Tibial nerve (tissue), 4 donors: ENCODE data around the gene PLD5. TPM values are rescaled to one million over a fixed set of nuclear protein-coding genes. Genes with fewer than 3 reads are reported as not detected.
"Not testable (repeated sequence)": the region's sequence is repeated elsewhere in the genome, so short reads cannot be mapped to it uniquely, and the experiment has no call there.

ENCODE experiments used
- DNase-seq, 2 donors: peaks; one replicate each; pipeline ENCODE4 v3.0.0-alpha.2; 2019; ENCODE audit warnings: low spot score in 2 of 2
- H3K27ac ChIP-seq, 4 donors: fragments of 200-600 bp; sonication (generic) in 3 of 4; one replicate each; pipeline ENCODE4 v1.5.1; 2017 to 2019; ENCODE audit warnings: mild to moderate bottlenecking in 1 of 4
- H3K27me3 ChIP-seq, 2 donors: fragments of 200-600 bp; sonication (generic) in 1 of 2; one replicate each; pipeline versions ENCODE4 v1.5.1 to v1.6.0; 2017 to 2019
- H3K36me3 ChIP-seq, 3 donors: fragments of 200-600 bp; sonication (generic); one replicate each; pipeline ENCODE4 v1.5.1; 2018 to 2019
- H3K4me1 ChIP-seq, 4 donors: fragments of 200-600 bp; sonication (generic) in 3 of 4; one replicate each; pipeline ENCODE4 v1.5.1; 2017 to 2019
- H3K4me3 ChIP-seq, 4 donors: fragments of 200-600 bp; sonication (generic) in 3 of 4; one replicate each; pipeline ENCODE4 v1.5.1; 2017 to 2019; ENCODE audit warnings: mild to moderate bottlenecking in 1 of 4, moderate library complexity in 1 of 4
- H3K9me3 ChIP-seq, 4 donors: fragments of 200-600 bp; sonication (generic) in 3 of 4; one replicate each; pipeline ENCODE4 v1.5.1; 2017 to 2019
- CTCF ChIP-seq, 5 experiments: fragments of 200-600 bp in 3 of 5; fragments of 450-650 bp in 2 of 5; sonication (generic) in 3 of 5; IDR thresholded peaks; one replicate each; pipeline ENCODE4 v1.5.1; 2016 to 2019; ENCODE audit warnings: antibody characterized with exemption in 5 of 5, mild to moderate bottlenecking in 3 of 5, moderate library complexity in 2 of 5
- EP300 ChIP-seq, 2 donors: sonication (generic); formaldehyde crosslinking; IDR thresholded peaks; one replicate each; pipeline ENCODE4 v1.6.1; 2017; ENCODE audit warnings: antibody characterized with exemption in 2 of 2, mild to moderate bottlenecking in 1 of 2
- POLR2A ChIP-seq, 2 donors: fragments of 450-650 bp; IDR thresholded peaks; one replicate each; pipeline ENCODE4 v1.6.1; 2017; ENCODE audit warnings: antibody characterized with exemption in 2 of 2, mild to moderate bottlenecking in 2 of 2, moderate library complexity in 2 of 2
- WGBS, 2 donors: methylation state at CpG; one replicate each; pipeline ENCODE4 v1.1.5; 2018; 5-methylcytosine and 5-hydroxymethylcytosine counted together
- total RNA-seq, 4 donors: library from RNA; depleted of rRNA; stranded (reverse); fragments of >200 nt; gene quantifications; one replicate each; pipeline ENCODE4 v1.1.0, GENCODE V29; 2016

The PLD5 gene
- total RNA-seq, 4 donors from 2014 or later = 0.21 to 0.59 TPM; not detected in 2

GRCh38 chr1:242468784-242469183 lies 55.7 kb downstream of the PLD5 start:
- Histone ChIP-seq H3K4me3 (no peak overlapping the region), H3K27ac (no peak overlapping the region), H3K9me3 (no peaks in the 10 kb centered on the region), H3K36me3 (no peaks in the 10 kb centered on the region), H3K27me3 (no peaks in the 10 kb centered on the region), H3K4me1 (no peaks in the 10 kb centered on the region)
- no peak for DNase-seq
- TF ChIP-seq CTCF (IDR thresholded peaks at IDR 0.05) (no peak), POLR2A (IDR thresholded peaks at IDR 0.05) (no peak), EP300 (IDR thresholded peaks at IDR 0.05) (no peak)
- WGBS, 2 donors = 43 to 47% methylated on average over 4 of the region's 4 CpGs

GRCh38 chr1:242467556-242468145 lies 56.8 kb downstream of the PLD5 start:
- Histone ChIP-seq H3K4me1 (no peaks in the 10 kb centered on the region), H3K4me3 (no peak overlapping the region), H3K27ac (no peak overlapping the region), H3K9me3 (no peaks in the 10 kb centered on the region), H3K36me3 (no peaks in the 10 kb centered on the region), H3K27me3 (no peaks in the 10 kb centered on the region)
- no peak for TF ChIP-seq POLR2A (IDR thresholded peaks at IDR 0.05)
- TF ChIP-seq CTCF (IDR thresholded peaks at IDR 0.05) = peak; percentile 34 to 57 (median 46)
- 12 to 16% methylated on average over 4 of the region's 4 CpGs for WGBS, 2 donors
- peak in 1 of 2 donors; percentile 64 for DNase-seq

GRCh38 chr1:242462867-242463266 lies 61.6 kb downstream of the PLD5 start:
- 92 to 94% methylated on average over 7 of the region's 7 CpGs for WGBS, 2 donors
- H3K27me3 ChIP-seq = no peaks in the 10 kb centered on the region
- no peaks in the 10 kb centered on the region for H3K4me1 ChIP-seq
- TF ChIP-seq POLR2A (IDR thresholded peaks at IDR 0.05) = no peak
- TF ChIP-seq CTCF (IDR thresholded peaks at IDR 0.05) = no peak
- TF ChIP-seq EP300 (IDR thresholded peaks at IDR 0.05) = no peak
- no peaks in the 10 kb centered on the region for H3K9me3 ChIP-seq
- no peaks in the 10 kb centered on the region for H3K36me3 ChIP-seq
- DNase-seq = no peak
- no peak overlapping the region for H3K27ac ChIP-seq
- H3K4me3 ChIP-seq = no peak overlapping the region

- WGBS, 2 donors = 68 to 69% methylated on average over 5 of the region's 5 CpGs
- H3K9me3 ChIP-seq, H3K27me3 ChIP-seq, H3K4me1 ChIP-seq, H3K4me3 ChIP-seq, DNase-seq, H3K27ac ChIP-seq, H3K36me3 ChIP-seq: not testable (repeated sequence)
These were observed 64.8 kb downstream of the PLD5 start for GRCh38 chr1:242459740-242460139.

- no peak for DNase-seq
These were observed 67.7 kb downstream of the PLD5 start for GRCh38 chr1:242456726-242457269.

More at GRCh38 chr1:242456726-242457269, 67.7 kb downstream of the PLD5 start:
- H3K4me1 ChIP-seq = no peaks in the 10 kb centered on the region
- no peak for TF ChIP-seq CTCF (IDR thresholded peaks at IDR 0.05)
- TF ChIP-seq POLR2A (IDR thresholded peaks at IDR 0.05) = no peak
- no peak for TF ChIP-seq EP300 (IDR thresholded peaks at IDR 0.05)
- no peak overlapping the region for H3K27ac ChIP-seq
- no peaks in the 10 kb centered on the region for H3K9me3 ChIP-seq
- WGBS, 2 donors = 60 to 74% methylated on average over 11 of the region's 11 CpGs
- no peaks in the 10 kb centered on the region for H3K27me3 ChIP-seq
- H3K4me3 ChIP-seq = no peak overlapping the region
- H3K36me3 ChIP-seq = no peaks in the 10 kb centered on the region
